Stimulated activated naive CD4-positive, alpha-beta T cell treated with Interleukin-2 at 50 U/mL for 16 hours (primary cell): ENCODE data around the gene KSR2.

Experiments
- DNase-seq: peaks from one replicate; lab custom pipeline; 2025; lab: John Stamatoyannopoulos, UW

KSR2 gene

GRCh38 chr12:117688446-117688845, 280.3 kb downstream of the KSR2 start:
- no peak for DNase-seq

DNA sequence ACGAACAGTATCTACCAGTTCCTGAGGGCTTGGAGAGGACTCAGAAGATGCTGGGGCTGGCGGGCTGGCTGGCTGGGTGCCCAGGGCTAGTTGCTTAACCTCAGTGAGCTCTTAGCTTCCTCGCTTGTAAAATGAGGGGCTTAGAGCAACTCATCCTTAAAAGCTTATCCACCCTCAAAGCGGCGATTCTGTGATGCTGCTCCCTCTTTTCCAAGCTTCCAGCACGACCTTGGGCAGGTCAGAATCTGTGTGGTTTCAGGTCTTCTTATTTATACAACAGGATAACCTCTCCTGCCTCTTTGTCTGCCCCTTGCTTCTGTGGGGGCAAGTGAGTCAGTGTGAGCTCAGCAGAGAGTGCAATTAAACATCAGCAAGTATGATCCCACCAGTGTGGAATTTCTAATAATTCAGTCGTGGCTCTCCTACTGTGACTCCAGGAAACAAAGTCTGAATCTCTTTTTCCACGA, 281.8 kb downstream of the KSR2 start:
- DNase-seq = no peak

GRCh38 chr12:117686210-117686609, 282.6 kb downstream of the KSR2 start:
- no peak for DNase-seq

DNA sequence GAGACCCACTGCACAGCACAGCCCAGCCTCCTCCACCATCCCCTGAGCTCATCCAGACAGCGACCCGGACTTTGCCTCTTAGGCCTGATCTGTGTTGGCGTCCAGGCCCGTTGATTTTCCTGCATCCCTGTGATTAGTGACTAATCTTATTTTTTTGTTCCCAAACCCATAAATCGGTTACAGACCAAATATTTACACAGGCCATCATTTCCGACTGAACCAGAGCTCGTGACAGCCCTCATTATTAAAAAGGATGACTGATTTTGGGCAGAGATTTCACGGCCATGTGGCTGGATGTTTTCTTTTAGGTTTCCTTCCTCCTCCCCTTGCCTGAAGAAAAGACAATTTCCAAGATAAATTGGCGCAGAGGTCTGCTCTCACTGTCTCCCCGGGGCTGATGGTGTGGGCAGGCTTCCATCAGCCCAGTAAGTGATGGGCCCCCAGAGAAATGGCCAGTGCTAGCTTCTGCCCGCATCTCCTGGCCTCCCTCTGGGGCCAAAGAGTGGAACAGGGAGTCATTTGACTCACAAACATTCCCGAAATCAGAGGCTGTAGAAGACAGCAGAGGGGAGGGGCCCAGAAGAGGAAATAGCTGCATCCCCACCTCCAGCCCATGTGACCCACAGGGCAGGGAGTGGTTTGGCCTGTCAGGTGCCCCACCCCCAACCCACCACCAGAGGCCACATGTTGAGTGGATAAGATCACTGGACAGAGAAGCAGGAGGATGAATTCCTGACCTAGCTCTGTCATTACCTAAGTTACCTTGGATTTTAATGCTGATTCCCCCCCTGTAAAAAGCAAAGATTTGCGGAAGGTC, 283.5 kb downstream of the KSR2 start:
- DNase-seq = no peak

- DNase-seq = no peak
Measured at GRCh38 chr12:117684471-117684870, 284.3 kb downstream of the KSR2 start.

DNA sequence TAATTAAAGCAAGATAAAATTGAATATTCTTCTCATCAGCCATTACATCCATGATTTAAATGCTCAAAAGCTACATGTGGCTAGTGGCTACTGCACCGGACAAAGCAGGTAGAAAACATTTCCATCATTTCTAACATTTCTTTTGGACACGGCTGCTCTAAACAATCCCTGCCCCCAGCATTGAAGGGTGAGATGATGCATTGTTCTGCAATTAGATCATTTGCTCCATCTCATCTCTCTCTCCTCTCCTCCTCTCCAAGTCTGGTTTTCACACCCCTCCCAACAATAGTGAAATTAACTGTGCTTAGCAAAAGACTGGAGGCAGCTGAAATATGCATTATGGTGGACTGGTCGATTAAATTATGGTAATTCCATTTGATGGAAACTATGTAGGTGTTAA, 288.5 kb downstream of the KSR2 start:
- no peak for DNase-seq

- no peak for DNase-seq
Measured at GRCh38 chr12:117679776-117680175, 289.0 kb downstream of the KSR2 start.

- no peak for DNase-seq
Measured at GRCh38 chr12:117674763-117675162, 294.0 kb downstream of the KSR2 start.

- DNase-seq = no peak
Measured at GRCh38 chr12:117674313-117674712, 294.5 kb downstream of the KSR2 start.

DNA sequence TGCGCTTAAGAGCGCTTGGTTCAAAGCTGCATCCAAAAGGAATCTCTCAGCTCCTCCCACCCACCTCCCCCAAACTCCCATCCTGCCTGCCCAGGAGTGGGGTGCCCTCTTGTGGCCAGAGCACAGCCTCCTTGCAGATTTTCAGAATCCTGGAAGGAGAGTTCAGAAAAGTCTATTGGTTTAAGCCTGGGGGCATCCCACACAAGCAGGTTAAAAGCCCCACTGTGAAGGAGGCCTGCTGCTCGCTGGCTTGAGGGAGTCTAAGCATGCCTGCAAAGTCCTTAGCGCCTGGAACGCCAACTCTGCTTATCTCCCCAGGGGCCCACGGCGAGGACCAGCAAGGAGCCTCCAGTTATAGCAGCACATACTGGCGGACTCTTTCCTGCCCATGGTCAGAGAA, 297.1 kb downstream of the KSR2 start:
- DNase-seq = no peak

- DNase-seq = no peak
Measured at GRCh38 chr12:117664169-117664568, 304.6 kb downstream of the KSR2 start.

- DNase-seq = no peak
Measured at GRCh38 chr12:117662620-117663395, 306.0 kb downstream of the KSR2 start.

GRCh38 chr12:117662220-117662619, 306.6 kb downstream of the KSR2 start:
- DNase-seq = no peak

GRCh38 chr12:117661471-117661870, 307.3 kb downstream of the KSR2 start:
- DNase-seq = no peak

DNA sequence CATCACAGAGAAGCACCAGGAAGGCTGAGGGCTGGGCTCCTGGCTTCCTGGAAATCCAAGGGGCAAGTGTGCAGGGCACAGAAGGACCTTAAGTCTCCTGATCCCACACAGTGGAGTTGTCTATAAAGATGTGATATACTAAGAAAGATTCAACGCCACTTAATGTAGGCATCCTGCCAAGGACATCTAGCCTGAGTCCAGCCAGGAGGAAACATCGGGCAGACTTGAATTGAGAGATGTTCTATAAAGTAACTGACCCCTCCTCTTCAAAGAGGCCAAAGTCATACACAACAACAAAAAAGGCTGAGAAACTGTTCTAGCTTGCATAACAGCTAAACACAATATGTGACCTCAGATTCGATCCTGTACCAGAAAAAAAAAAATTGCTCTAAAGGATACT, 307.9 kb downstream of the KSR2 start:
- no peak for DNase-seq

GRCh38 chr12:117658226-117658625, 310.6 kb downstream of the KSR2 start:
- DNase-seq = no peak

DNA sequence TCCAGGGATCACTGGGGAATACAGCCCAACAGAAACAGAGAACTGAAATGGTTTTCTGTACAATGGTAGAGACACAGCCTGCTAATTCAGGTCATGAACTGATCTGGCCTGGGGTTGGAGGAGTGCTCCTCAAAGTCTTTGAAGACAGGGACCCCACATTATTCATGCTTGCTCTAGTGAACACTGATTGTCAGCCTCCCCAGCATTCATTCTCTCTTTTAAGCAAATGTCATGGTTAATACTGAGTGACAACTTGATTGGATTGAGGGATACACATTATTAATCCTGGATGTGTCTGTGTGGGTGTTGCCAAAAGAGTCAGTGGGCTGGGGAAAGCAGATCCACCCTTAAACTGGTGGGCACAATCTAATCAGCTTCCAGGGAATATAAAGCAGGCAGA, 319.0 kb downstream of the KSR2 start:
- DNase-seq = no peak

- no peak for DNase-seq
Measured at GRCh38 chr12:117646520-117646919, 322.3 kb downstream of the KSR2 start.

DNA sequence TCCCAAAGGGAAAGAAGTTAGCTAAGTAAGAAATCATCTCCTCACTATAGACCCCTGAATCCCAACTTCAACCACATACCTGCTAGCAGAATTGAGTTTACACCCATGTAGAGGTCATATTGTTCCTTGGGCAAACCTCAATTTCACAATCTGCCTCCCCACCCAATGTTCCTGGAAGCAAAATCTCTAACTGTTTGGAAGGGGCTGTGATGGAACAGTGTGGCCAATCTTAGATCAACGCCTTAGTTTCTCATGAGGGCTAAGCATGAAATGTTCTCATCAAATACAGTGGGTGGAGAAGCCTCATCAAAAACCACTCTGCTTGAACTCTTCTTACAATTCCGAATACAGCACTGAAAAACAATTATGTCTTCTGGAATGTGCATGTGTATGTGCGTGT, 323.3 kb downstream of the KSR2 start:
- DNase-seq = no peak

DNA sequence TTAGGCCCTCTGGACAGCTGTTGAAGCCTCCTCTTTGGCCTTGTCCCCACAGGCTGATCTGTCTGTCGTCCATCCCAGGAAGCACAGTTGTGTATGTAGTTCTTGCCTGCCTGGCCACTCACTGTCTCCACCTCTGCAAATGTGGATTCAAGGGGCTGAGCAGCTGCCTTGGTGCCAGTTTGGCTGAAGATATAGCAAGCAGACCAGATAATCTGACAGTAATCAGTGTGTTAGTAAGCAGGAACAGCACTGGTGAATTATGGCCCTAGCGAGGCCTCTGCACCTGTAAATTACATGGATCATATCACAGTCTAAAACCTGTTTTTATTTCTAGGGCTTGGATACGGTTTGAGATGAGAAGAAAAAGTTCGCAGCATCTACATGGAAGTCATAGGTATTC, 324.8 kb downstream of the KSR2 start:
- no peak for DNase-seq

- no peak for DNase-seq
Measured at GRCh38 chr12:117641885-117642284, 326.9 kb downstream of the KSR2 start.

- DNase-seq = no peak
Measured at GRCh38 chr12:117640511-117640910, 328.3 kb downstream of the KSR2 start.

DNA sequence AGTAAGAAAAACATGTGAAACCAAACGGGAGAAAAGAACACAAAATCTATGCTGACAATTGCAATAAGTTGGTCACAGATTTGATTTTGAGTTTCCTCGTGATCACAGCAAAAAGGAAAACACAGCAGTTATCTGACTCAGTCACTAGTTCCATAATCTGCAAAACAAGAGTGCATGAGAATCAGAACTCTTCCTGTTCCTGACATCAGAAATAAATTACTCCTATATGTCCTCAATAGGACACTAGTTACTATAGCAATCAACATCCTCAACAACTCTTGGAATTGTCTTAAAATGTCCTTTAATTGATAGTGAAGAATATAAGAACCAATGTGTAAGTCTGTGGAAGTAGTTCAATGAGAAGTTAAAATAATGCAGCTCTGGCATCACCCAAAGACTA, 339.3 kb downstream of the KSR2 start:
- DNase-seq = no peak
